HG02885 (cell line): ENCODE results near the gene RFX2.

Experiments used
- ATAC-seq: cut with Tn5 transposase; IDR thresholded peaks from one replicate; pipeline ENCODE4 v1.9.1; 2021; ENCODE audit warnings: mild to moderate bottlenecking; ENCODE audit not compliant: unreplicated experiment, poor library complexity

The RFX2 gene

GRCh38 chr19:6105444-6105843 is 4.9 kb downstream of the RFX2 start:
- ATAC-seq: no peak

DNA sequence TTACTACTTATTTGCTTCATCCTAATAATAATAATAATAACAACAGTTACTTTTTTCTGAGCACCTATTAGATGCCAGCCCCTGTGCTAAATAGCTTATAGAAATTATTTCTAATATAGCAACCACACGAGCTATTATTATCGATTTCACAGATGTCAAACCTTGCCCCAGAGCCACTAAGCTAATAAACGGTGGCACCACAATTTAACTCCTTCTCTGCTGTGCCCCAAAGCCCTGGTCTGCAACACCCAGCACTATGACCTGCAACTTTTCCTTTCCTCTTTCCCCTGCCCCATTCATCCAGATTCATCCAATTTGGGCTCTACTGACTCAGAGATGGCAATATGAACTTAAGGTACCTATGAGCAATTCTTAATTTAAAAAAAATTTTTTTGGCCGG is 6.4 kb downstream of the RFX2 start:
- no peak for ATAC-seq

- ATAC-seq: no peak
These were observed 7.1 kb downstream of the RFX2 start for GRCh38 chr19:6103217-6103644.

DNA sequence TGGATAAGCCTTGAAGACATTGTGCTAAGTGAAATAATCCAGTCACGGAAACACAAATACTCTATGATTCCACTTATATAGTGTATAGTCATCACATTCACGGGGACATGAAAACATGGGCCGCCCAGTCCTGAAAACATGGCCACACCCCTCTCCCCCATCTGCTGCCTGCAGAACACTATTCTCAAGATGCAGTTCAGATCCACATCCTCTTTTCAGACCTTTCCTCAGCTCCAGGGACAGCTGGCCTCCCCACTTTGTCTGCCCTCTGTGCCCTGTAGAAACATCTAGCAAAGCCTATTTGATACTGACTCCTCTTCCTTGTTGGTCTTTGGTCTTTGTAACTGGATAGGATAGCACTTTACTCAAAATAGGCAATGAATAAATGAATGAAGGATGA is 8.3 kb downstream of the RFX2 start:
- ATAC-seq: no peak

DNA sequence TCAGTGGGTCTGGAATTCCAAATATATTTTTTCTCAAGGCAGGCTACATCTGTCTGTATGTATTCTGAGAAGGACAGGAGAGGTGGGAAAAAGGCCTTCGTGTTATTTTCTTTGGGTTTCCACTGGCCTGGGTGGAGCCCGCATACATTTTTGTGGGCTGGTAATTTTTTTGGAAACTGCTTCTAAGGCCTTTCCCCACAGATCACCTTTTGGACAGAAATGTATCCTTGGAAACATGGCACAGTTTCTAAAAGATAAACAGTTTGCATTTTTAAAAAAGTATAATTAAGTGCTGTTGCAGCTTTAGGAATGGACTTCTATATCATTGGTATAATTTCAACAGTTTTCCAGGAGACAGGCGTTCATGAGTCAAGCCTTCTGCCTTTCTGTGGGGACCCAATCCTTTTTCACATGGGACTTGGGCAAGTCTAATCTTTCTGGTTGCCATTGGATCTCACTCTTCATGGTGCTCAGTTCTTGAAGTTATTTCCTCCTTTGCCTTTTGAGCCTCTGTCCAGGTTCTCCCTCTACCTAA is 8.9 kb downstream of the RFX2 start:
- ATAC-seq: no peak

GRCh38 chr19:6100284-6100915 is 9.9 kb downstream of the RFX2 start:
- ATAC-seq: no peak

DNA sequence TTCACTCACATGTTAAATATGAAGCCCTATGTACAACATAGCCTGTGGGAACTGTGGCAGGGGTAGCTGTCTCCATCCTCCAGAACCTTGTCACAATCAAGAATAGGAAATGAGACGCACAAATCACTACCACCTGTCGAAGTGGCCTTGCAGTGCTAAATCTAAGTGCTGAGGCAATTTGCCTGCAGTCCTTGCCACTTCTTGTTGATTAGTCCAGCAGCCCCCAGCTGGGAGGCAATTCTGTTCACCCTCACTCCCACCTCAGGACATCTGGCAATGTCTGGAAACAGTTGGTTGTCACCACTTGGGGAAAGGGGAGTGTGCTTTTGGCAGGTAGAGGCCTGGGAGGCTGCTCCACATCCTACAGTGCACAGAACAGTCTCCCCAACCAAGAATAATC is 10.7 kb downstream of the RFX2 start:
- no peak for ATAC-seq

- ATAC-seq: no peak
These were observed 11.3 kb downstream of the RFX2 start for GRCh38 chr19:6099033-6099432.

DNA sequence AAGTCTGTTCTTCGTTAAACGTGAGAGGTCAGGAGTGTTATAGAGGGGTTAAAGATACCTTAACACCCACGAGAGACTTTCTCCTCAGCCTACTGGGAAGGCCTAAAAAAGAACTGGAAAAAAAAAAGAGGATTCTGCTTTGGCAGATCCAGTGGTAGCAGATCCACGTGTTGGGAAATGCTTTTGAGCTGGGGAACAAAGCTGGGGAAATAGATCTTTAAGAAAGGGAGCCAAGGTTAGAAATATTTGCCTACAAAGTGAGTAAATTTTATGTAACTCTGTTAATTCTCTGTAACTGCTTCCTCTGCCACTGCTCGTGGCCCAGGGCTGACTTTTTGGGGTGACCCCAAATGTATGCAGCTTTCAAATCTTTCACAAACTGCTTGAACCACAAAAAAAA is 11.7 kb downstream of the RFX2 start:
- ATAC-seq: no peak

- ATAC-seq: no peak
These were observed 12.4 kb downstream of the RFX2 start for GRCh38 chr19:6097911-6098310.

DNA sequence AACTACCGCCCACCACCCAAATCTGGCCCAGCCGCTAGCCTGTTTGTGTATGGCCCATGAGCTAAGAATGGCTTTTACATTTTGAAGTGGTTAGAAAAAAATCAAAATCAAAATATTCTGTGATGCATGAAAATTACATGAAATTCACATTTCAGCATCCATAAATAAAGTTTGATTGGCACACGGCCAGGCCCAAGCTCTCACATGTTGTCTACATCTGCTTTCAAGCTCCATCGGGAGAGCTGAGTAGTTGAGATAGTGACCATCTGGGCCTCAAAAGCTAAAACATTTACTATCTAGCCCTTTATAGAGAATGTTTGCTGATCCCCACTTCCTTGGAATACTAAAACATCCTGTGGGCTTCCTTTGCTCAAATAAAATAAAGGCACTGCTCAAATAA is 14.5 kb downstream of the RFX2 start:
- ATAC-seq: no peak

DNA sequence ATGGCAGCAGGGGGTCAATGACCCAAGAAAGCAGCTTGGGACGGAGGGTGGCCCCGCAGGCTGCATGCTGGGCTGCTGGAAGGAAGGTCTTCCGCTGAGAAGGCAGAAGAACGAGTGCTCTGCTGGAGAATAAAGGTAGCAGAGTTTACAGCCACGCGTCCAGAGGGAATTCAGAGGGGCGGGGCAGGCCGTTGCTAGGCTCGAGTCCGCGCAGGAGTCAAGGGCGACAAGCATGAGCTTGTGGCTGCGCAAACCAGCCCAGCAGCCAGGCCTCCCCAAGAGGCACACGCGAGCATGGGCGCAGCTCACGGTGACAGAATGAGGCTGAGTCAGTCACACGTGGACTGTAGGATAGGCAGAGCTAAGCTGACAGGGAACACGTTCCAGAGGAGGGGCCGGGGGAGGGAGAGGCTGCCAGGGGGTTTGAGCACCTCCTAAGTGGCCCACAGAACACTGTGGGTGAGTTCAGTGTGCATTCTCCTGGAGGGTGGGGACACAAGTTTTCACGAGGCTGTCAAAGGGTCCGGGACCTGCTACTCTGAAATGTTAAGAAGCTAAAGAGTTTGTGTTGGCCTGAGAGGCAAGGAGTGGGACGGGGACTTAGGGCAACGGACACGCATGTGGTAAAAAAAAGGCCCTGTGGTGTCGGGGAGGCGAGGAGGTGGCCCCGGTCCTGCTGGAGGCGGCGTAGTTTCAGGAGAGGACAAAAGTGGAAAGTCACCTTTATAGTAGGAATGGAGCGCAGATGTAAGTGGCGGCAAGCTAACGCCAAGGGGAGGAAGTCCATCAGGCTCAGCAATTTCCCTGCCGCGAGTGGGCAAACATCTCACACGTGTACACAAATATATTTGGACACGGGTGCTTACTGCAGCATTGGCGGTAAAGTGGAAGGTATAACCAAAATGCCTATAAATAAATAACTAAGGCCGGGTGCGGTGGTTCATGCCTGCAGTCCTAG is 17.7 kb downstream of the RFX2 start:
- no peak for ATAC-seq

- ATAC-seq: no peak
These were observed 18.5 kb downstream of the RFX2 start for GRCh38 chr19:6091771-6092291.

GRCh38 chr19:6090634-6091033 is 19.7 kb downstream of the RFX2 start:
- no peak for ATAC-seq

DNA sequence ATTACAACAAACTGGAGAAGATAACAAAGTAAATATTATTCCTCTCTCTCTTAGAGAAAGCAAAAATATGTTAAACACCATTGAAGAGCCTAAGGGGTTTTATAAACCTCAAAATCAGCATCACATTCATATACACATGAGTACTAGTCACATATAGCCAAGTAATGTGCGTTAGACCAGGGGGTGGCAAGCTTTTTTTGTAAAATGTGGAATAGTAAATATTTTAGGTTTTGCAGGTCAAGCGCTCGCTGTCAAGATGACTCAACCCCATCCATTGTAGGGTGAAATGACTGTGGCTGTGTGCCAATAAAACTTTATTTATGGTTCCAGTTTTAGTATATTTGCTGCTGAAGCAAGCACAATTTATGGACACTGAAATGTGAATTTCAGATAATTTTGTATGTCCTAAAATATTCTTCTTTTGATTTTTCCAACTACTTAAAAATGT is 21.7 kb downstream of the RFX2 start:
- no peak for ATAC-seq

DNA sequence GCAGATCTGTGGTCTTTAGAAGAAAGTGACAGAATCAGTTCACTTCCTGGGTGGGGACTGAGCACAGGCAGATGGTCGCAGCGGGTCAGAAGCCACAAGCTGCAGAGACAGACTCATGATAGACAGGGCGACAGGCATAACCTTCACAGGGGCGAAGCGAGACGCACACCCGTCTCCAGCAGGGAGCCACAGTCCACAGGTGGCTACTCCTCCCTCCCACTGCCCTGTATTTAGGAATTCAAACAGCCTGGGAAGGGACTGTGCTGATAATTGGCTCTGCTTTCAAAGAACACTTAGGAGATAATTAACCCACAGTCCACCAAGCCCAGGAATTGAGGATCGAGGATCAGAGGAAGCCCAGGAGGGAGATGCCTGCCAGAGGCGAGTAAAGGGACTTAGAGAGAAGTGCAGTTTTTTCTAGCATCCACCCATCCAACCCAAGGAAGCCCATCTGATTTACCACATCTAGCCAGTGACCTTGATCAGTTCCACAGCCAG is 23.2 kb downstream of the RFX2 start:
- ATAC-seq: no peak

DNA sequence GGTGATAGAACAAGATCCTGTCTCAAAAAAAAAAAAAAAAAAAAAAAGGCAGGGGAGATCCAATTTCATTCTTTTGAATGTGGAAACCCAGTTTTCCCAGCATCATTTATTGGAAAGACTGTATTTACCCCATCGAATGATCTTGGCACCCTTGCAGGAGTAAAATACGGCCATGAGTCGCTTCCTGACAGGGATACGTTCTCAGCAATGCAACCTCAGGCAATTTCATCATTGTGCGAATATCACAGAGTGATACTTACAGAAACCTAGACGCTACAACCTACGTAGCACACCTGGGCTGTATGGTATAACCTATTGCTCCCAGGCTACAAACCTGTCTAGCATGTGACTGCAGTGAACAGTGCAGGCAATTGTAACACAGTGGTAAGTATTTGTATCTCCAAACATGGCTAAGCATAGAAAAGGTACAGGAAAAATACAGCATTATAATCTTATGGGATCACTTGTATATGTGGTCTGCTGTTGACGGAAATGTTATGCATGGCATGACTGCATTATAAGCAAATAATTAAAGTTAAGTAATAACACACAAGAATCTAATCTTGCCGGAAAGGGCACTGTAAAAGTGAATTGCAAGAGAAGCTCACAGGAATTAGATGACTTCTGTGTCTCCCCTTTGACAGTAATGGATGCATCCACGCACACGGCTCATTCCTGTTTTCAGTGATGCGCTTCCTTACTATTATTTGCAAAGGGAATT is 24.1 kb downstream of the RFX2 start:
- no peak for ATAC-seq

- ATAC-seq: no peak
These were observed 25.5 kb downstream of the RFX2 start for GRCh38 chr19:6084821-6085220.

DNA sequence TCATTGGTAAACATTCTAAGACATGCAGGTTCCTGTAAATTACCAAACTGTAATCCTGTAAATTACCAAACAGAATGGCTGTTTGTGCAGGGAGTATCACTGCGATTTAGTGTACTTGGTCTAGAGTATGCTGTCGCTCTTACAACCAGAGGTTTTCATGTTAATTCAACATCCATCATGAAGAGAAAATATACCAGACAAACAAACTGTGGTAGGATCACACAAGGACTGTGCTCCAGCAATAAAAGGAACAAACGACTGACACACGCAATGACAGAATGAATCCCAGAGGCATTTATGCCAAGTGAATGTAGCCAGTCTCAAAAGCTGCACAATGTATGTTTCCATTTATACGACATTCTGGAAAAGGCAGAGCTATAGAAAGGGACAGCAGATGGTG is 31.2 kb downstream of the RFX2 start:
- ATAC-seq: no peak

DNA sequence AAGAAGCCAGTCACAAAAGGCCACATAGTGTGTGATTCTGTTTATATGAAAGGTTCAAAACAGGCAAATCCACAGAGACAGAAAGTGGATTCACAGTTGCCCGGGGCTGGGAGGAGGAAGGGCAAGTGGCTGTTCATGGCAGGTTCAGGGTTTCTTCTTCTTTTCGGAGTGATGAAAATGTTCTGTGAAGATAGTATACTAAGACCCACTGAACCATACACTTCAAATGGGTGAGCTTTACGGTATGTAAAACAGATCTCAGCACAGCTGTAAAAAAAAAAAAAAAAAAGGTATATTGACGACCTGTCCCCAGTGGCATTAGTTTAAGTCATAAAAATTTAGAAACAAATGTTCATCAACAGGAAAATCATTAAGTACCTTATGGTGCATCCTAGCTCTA is 32.2 kb downstream of the RFX2 start:
- no peak for ATAC-seq
